A549 (cell line): ENCODE results near the gene ASIC2.

Experiments
- CTCF ChIP-seq: fragments of >200 bp; sonication (Bioruptor Twin); formaldehyde crosslinking; IDR thresholded peaks from 3 replicates; pipeline ENCODE4 v1.5.1; 2016
- EHF ChIP-seq: fragments of 250-450 bp; sonication (Bioruptor Pico); IDR thresholded peaks from 2 replicates; pipeline ENCODE4 v1.5.0; 2020; ENCODE audit warnings: mild to moderate bottlenecking
- FOSL2 ChIP-seq, 2 experiments: fragments of 450-650 bp in 1 of 2; fragments of >200 bp in 1 of 2; sonication (Bioruptor Twin) in 1 of 2; formaldehyde crosslinking; IDR thresholded peaks; 2 replicates each; pipeline versions ENCODE4 v1.5.0 to v1.6.1; 2016 to 2020; ENCODE audit warnings: mild to moderate bottlenecking in 1 of 2, moderate library complexity in 1 of 2
- JUN ChIP-seq, 2 experiments: fragments of >200 bp; sonication (Bioruptor Twin); formaldehyde crosslinking; IDR thresholded peaks; 2 replicates in 1 of 2; 3 replicates in 1 of 2; pipeline ENCODE4 v1.6.1; 2016 to 2017
- MAFK ChIP-seq: fragments of 450-650 bp; IDR thresholded peaks from 2 replicates; pipeline ENCODE4 v1.6.1; 2014; ENCODE audit not compliant: partially characterized antibody
- RAD21 ChIP-seq, 2 experiments: fragments of >200 bp in 1 of 2; sonication (Bioruptor Twin) in 1 of 2; formaldehyde crosslinking in 1 of 2; IDR thresholded peaks in 1 of 2; conservative IDR thresholded peaks in 1 of 2; 2 replicates in 1 of 2; 3 replicates in 1 of 2; pipeline ENCODE4 v1.6.1; 2012 to 2018; ENCODE audit warnings: inconsistent platforms in 1 of 2
- REST ChIP-seq: fragments of 200-600 bp; sonication (generic); IDR thresholded peaks from 2 replicates; pipeline ENCODE4 v1.6.1; 2016; ENCODE audit warnings: antibody characterized with exemption, mild to moderate bottlenecking, moderate library complexity

DNA sequence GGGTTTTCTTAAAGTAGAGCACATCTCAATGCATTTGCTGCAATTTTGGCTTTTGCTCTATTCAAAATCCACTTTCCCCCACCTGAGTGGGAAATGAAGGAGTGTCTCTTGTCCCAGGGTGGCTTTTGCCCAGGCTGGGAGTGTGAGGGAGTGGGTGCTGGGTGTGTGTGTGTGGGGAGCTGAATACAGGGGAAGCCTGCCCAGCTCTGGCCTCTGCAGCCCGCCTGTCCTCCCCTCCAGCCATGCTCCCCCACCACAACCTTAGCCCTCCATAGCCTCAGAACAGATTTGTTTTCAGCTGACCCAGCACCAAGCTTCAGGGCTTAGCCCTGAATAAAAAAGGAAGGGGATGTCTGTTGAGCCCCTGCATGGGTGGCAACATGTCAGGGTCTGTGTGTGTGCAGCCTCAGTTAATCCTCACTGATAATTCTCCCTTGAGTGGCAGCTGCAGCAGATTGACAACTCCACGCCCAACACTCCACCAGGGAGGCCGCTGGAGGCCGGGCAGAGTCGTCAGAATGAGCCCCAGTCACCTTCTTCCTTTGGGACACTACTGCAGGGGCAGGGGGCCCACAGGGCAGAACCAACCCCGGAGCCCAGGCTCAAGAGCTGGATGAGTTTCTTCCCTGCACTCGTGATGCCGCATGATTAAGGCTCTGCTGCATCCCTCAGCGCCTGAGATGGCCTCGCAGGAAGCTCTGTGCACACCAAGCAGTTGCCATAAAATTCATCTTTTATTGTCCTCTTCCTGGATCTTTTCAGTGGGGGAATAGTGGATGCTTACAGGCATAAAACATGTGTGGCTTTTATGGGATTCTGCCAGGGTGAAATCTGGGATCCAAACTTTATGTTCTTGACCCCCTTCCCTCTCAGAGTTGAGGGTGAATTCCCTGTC lies 246.5 kb downstream of the ASIC2 start:
- TF ChIP-seq MAFK: no peak
- no peak for TF ChIP-seq CTCF
- no peak for TF ChIP-seq JUN (IDR thresholded peaks at IDR 0.05)
- no peak for TF ChIP-seq FOSL2 (IDR thresholded peaks at IDR 0.05)
- TF ChIP-seq FOSL2 (CRISPR knock-in tag; IDR thresholded peaks at IDR 0.05): no peak
- no peak for TF ChIP-seq REST
- no peak for TF ChIP-seq RAD21 (conservative IDR thresholded peaks at IDR 0.05 in 1 of 2, IDR thresholded peaks at IDR 0.05 in 1 of 2)
- no peak for TF ChIP-seq EHF
